ENCODE data around the gene DDX54.

DDX54 gene

DNA sequence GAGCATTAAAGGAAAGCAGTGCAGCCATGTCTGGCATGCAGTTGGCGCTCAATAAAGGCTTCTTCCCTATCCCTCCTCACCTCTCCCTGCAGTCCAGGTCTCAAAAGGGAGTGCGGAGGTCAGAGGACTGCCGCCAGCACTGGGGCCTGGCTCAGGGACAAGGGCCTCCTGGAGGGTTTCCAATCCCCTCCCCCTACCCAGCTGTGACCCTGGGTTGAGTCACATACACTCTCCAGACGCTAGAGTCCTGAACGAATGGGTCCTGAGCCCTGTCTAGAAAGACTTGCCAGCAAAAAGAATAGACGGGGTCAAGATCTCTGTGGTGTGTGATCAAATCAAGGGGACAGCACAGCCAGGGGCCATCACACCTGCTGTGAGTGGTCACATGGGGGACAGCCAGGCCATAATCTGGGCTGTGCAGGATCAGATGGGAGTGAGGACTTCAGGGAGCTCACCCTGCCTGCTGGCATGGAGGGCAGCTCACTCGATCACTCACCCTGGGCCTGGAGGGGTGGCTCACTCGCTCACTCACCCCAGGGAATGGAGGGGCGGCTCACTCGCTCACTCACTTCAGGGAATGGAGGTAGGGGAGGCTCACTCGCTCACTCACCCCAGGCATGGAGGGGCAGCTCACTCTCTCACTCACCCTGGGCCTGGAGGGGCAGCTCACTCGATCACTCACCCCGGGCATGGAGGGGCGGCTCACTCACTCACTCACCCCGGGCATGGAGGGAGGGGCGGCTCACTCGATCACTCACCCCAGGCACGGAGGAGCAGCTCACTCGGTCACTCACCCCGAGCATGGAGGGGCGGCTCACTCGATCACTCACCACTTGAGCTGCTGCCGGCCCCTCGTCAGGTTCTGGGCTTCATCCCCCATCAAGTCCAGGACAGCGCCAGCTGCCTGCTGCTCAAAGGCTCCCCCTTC, 22.9 kb downstream of the DDX54 start:
- DNase-seq (ENCODE audit: low read depth in 2 of 2): no peak

DNA sequence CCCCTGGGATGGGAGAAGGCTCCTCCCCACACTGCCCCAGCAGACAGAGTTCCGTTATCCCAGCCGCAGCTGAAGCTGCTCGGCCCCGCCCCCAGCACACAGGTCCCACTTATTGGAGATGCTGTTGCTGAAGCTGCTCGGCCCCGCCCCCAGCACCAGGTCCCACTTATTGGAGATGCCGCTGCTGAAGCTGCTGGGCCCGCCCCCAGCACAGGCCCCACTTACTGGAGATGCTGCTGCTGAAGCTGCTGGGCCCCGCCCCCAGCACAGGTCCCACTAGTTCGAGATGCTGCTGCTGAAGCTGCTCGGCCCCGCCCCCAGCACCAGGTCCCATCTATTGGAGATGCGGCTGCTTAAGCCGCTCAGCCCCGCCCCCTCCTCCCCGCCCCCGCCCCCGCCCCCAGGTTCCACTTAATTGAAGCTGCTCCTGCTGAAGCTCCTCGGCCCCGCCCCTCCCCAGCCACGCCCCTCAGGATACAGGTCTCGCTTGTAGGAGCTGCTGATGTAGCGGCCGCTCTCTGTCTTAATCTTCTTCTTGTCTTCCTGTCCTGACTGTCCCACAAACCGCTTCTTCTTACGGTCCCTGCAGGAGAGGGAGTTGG, 23.8 kb downstream of the DDX54 start:
- no peak for DNase-seq (ENCODE audit: low read depth in 2 of 2)

DNA sequence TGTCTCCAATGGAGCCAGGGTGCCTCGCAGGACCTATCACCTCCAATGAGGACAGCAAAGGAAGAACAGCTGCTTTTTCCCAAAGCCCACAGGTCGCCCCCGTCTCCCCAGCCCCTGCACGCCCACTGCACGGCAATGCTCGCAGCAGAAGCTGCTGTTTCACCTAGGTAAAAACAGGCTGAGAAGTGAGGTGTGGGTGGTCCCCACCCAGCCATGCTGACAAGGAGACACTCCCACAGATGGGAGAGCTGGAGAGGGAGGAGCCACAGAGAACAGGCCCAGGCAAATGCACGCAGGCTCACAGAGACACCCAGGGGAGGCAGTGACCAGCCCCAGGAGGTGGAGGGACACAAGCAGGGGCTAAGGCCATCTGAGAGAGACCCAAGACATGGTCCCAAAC, 25.3 kb downstream of the DDX54 start:
- no peak for DNase-seq (ENCODE audit: low read depth in 2 of 2)

DNA sequence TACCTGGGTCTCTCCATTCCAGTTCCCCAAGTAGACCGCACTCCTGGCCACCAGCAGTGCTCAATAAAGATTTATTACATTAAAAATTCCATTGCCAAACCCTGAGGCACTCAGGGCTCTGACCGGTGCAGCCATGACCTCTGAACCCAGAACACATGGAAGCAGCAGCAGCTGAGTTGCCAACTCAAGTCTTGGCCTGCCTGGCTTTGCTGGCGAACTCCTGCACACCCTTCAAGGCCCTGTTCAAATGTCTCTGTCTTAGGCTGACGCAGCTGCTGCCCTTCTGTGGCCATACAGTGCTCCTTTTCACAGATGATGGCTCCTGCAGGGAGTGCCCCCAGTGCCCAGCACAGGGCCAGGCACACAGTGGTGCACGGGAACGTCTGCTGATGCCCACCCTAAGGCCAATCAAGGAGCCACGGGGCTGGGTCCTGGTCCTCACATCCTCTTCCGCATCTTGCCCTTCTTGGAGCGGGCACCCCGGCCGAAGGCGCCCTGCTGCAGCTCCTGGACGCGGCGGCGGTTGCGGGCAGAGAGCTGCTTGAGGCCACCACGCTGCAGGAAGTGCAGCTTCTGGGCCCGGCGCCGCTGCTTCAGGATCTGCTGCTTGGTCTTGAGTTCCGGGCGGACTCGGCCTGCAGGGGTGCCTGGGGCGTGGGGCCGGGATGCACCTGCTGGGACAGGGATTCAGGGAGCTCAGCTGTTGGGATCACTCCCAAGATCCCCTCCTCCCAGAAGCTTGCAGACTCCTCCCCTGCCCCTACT, 26.7 kb downstream of the DDX54 start:
- no peak for DNase-seq (ENCODE audit: low read depth in 2 of 2)

DNA sequence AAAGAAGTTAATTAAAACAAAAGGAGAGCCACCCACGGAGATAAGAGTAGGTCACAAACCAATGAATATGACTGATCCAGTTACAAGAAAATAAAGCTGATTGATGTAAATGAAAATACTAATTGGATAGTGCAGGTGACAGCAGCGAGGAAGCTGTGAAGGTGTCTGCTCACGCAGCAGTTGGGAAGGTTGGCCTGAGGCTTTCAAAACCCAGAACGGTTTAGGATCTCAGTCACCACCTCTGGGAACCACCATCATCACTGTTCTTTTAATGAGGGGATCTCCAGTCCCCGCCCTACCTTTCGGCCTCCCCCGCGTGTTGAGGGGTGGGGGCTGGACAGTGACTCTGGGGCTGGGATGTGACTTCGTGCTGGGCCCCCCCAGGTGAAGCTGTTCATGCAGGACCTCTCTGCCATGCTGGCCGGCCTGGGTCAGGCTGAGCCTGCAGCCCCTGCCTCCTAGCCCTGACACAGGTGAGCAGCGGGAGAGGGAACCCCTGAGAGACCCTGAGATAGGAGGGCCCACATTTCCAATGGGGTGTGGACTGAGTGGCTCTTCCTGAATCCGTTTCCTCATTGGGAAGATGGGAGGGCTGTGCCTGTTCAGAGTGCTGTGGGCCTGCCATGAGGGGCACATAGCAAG, 27.9 kb downstream of the DDX54 start:
- no peak for DNase-seq (ENCODE audit: low read depth in 2 of 2)

DNA sequence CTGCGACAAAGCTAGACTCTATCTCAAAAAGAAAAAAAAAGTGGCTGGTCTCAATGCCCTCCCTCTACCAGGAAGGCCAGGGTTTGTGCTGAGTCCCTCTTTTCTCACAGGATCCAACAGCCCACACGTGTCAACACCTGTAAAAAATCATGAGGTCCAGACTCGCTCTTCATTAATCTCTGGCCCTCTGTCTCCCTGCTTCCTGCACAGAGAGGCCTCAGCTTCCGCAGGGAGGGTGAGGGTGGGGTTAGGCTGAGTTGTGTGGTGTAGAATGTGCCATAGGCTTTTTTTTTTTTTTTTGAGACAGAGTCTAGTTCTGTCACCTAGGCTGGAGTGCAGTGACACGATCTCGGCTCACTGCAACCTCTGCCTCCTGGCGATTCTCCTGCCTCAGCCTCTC, 29.6 kb downstream of the DDX54 start:
- no peak for DNase-seq (ENCODE audit: low read depth in 2 of 2)

DNA sequence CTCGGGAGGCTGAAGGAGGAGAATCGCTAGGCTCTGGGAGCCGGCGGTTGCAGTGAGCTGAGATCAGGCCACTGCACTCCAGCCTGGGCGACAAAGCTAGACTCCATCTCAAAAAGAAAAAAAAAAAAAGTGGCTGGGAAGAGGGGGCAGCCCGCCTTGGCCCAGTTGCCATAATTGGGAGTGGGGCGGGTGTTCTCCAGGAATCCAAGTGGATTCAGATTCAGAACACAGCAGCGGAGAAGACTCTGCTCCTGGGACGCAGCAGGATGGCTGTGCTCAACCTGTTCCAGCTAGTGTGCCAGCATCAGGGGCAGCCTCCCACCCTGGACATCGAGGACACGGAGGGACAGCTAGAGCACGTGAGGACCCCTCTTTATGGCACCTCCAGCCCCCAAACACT, 30.2 kb downstream of the DDX54 start:
- DNase-seq (ENCODE audit: low read depth in 2 of 2): no peak

DNA sequence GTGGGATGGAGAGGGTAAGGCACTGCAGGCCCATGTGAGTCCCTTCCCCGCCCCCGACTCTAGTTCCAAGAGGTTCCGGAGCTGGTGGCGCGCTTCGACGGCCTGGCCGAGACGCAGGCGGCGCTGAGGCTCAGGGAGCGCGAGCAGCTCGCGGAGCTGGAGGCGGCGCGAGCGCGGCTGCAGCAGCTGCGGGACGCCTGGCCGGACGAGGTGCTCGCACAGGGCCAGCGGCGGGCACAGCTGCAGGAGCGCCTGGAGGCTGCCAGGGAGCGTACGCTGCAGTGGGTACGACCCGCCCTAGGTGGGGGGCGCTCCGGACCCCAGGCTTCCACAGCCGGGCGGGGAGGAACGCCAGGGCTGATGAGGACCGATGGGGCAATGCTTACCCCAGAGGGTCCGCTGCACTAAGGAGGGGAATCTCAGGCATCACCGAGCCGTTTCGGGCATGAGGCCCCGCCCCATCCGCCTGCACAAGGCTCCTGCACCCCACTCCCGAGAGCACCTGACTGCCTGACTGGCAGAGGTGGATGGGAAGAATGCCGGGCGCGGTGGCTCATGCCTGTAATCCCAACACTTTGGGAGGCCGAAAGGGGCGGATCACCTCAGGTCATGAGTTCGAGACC, 30.8 kb downstream of the DDX54 start:
- DNase-seq (ENCODE audit: low read depth in 2 of 2): no peak

DNA sequence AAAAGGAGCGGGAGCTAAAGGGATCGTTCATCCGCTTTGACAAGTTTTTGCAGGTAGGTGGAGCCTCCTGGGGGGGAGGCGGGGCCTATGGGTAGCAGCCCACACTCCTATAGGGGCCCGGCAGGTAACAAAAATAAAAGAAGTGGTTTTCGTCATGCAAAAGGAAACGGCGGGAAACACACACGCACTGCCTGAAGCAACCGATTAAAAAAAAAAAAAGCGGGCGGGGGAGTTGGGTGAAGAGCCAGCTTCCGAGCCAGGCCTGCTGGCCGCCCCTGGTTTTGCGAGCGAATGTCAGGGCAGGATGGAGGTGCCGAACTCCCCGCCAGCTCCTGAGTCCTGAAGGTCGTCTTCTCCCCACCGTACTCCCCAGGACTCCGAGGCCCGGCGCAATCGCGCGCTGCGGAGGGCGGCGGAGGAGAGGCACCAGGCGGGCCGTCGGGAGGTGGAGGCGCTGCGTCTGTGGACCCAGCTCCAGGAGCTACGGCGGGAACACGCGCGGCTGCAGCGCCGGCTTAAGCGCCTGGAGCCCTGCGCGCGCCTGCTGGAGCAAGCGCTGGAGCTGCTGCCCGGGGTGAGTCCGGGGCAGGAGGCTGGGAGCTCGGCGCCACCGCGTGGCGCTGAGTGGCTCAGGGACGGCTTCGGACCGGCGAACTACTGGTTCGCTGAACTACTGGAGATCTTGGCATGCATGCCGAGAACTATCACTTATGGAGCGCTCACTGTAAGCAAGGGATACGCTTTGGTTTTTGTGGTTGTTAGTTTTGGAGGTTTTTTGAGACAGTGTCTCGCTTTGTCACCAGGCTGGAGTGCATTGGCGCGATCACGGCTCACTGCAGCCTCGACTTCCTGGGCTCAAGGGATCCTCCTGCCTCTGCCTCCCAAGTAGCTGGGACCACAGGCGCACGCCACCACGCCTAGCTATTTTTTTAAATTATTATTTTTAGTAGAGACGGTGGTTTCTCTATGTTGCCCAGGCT, 32.2 kb downstream of the DDX54 start:
- DNase-seq (ENCODE audit: low read depth in 2 of 2): peak in 1 of 2 donors; percentile 38

DNA sequence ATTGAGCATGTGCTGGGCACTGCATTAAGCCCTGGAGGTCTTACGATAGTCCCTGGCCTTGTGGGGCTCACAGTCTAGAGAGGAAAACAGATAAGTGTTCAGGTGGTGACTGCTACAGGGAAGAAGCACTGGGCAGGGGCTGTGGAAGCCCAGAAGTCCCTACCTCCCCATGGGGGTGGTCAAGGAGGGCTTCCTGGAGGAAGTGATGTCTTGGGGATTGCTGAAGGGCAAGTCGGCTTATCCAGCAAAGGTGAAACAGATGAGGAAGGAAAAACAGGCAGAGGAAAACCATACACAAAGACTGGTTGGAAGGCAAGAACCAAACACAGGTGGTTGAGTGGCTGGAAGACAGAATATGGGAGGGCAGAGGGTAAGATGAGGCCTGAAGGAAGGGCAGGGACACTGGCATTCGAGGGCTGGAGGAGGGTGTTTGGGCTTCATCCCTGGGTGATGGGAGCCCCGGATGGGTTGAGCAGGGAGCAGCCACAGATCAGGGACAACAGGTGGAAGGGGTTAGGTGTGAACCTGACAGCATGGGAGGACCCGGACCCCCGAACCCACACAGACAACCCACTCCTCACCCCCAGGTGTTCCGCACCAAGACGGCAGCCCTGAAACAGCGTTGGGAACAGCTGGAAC, 33.0 kb downstream of the DDX54 start:
- no peak for DNase-seq (ENCODE audit: low read depth in 2 of 2)

DNA sequence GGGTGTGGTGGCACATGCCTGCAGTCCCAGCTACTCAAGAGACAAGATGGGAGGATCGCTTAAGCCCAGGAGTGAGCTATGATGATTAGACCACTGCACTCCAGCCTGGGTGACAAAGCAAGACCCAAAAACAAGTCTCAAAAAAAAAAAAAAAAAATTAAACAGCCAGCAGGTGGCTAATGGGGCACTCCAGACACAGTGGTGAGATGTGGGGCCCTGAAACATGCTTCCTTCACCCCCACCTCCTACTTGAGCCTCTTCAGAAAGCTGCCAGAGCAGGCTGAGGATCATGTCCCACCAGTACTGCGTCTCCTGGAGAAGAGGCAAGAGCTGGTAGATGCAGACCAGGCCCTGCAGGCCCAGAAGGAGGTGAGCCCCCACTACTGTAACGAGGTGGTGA, 33.6 kb downstream of the DDX54 start:
- DNase-seq (ENCODE audit: low read depth in 2 of 2): no peak

DNA sequence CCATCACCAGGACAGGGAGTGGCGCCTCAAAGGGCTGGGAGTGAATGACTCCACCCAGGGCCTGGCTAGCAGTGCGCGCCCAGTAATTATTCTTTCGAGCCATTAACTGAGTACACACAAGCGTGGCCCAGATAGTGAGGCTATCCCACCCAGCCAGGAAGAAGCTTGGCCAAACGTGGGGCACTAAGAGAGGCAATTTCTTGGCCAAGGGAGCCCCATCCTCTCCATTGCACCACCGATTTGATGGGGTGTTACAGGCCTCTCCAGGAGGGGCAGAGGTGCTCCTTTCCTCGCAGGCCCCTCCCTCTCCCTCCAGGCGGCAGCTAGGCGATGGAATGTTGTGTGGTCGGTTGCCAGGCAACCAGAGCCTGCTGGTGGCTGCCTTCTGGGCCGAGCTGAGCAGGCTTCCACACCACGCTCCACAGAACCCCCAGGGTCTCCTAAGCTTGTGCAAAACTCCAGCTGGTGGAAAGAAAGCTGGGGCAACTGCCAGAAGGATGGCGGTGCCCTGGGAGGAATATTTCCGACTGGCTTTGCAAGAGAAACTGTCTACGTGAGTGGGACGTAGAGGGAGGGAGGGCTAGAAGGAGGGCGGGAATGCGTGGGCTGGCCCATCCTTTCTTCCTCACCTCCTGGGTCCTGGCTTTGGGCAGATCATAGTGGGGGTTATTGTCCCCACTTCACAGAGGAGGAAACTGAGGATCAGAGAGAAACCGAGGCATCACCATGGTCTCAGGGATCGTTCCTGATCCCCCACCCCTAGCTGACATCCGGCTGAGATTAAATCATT, 35.7 kb downstream of the DDX54 start, which contains the start of gene CFAP73:
Gene CFAP73, plus strand, starts transcription at position 364 of the 790 bp plus-strand sequence. Its CDS starts 134 bp downstream, at position 498.
- no peak for DNase-seq (ENCODE audit: low read depth in 2 of 2)

DNA sequence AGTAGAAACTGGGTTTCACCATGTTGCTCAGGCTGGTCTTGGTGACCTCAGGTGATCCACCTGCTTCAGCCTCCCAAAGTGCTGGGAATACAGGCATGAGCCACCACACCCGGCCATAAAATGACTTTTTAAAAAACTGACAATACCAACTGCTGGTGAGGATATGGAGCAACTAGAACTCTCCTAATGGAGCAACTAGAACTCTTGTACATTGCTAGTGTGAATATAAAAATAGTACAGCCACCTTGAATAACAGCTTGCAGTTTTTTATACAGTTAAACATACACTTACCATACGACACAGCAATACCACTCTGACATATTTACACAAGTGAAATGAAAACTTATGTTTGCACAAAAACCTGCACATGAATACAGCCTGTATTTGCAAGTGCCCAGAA, 38.3 kb downstream of the DDX54 start:
- no peak for DNase-seq (ENCODE audit: low read depth in 2 of 2)

DNA sequence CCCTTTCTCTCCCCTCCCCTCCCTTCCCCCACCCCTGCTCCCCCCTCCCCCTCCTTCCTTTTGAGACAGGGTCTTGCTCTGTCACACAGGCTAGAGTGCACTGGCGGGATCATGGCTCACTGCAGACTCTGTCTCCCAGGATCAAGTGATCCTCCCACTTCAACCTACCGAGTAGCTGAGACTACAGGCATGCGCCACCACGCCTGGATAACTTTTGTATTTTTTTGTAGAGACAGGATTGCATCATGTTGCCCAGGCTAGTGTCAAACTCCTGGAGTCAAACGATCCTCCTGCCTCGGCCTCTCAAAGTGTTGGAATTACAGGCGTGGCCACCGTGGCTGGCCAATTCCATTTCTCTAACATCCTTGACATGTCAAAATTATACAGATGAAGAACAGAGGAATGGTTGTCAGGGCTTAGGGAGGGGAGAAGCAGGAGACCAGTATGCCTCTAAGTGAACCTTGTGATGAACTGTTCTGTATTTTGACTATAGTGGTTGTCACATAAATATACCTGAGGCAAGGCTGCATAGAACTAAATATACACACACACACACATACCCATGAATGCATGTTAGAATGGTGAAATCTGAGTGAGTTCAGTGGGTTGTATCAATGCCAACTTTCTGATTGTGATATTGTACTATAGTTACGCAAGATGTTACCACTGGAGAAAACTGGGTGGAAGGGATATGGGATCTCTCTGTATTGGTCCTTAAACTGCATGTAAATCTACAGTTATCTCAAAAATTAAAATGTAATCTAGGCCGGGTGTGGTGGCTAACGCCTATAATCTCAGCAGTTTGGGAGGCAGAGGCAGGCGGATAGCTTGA, 39.3 kb downstream of the DDX54 start:
- no peak for DNase-seq (ENCODE audit: low read depth in 2 of 2)

DNA sequence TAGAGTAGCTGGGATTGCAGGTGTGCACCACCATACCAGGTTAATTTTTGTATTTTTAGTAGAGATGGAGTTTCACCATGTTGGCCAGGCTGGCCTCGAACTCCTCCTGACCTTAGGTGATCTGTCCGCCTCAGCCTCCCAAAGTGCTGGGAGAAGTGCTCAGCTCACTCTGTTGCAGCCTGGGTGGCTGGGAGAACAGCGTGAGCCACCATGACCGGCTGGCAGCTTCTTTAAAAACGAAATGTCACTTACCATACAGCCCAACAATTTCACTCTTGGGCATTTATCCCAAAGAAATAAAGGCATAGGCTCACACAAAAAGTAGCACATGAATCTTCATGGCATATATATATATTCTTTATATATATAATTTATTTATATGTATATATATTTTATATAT, 40.5 kb downstream of the DDX54 start:
- DNase-seq (ENCODE audit: low read depth in 2 of 2): no peak

DNA sequence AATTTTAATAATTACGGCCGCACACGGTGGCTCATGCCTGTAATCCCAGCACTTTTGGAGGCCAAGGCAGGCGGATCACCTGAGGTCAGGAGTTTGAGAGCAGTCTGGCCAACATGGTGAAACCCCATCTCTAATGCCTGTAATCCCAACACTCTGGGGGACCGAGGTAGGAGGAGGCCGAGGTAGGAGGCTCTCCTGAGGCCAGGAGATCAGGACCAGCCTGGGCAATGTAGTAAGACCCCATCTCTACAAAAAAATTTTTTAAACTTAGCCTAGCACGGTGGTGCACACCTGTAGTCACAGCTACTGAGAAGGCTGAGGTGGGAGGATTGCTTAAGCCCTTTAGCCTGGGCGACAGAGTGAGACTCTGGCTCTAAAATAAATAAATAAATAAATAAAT, 41.3 kb downstream of the DDX54 start:
- no peak for DNase-seq (ENCODE audit: low read depth in 2 of 2)

DNA sequence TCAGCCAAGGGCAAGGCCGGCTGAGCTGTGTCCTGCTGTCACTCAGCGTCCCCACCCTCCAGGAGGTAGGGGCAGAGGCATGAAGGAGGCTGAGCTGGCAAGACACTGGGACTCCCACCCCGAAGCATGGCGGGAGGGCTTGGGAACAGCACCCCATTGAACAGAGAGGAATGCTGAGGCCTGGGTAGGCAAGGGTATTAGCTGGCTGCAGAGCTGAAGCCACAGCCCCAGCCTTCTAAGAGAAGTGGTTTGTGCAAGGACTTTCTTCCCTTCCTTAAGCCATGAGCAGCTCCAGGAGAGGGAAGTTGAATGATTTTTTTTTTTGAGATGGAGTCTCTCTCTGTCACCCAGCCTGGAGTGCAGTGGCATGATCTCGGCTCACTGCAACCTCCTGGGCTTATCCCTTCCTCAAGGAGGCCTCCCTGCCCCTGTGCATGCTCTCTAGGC, 42.4 kb downstream of the DDX54 start:
- DNase-seq (ENCODE audit: low read depth in 2 of 2): no peak
